ENCODE results near the gene CCDC172.

GRCh38 chr10:116296291-116296721 is 27.9 kb upstream of the CCDC172 start:
- TF ChIP-seq POLR2A (IDR thresholded peaks at IDR 0.05) (no peak), CTCF (IDR thresholded peaks at IDR 0.05) (no peak), EP300 (IDR thresholded peaks at IDR 0.05) (no peak)

Data from tibial nerve (tissue), 4 donors.